MM.1S (cell line): ENCODE measurements around the gene LANCL2.

ENCODE experiments used
- DNase-seq: peaks from one replicate; pipeline ENCODE4 v3.0.0-alpha.2; 2015
- H2AFZ ChIP-seq: fragments of 300-600 bp; sonication (generic); 2 replicates; pipeline ENCODE4 v1.6.0; 2016; ENCODE audit warnings: antibody characterized with exemption, low read length
- H3F3A ChIP-seq: fragments of 300-600 bp; sonication (generic); 2 replicates; pipeline ENCODE4 v1.6.1; 2016; ENCODE audit warnings: mild to moderate bottlenecking, antibody characterized with exemption, low read length, moderate library complexity, mixed read lengths; ENCODE audit not compliant: insufficient read depth
- H3K27ac ChIP-seq: fragments of 300-600 bp; sonication (generic); 2 replicates; pipeline ENCODE4 v1.5.1; 2016; ENCODE audit warnings: mild to moderate bottlenecking, low read length
- H3K27me3 ChIP-seq: fragments of 300-600 bp; sonication (generic); replicated peaks from 2 replicates; pipeline ENCODE4 v1.6.0; 2016; ENCODE audit warnings: low read length; ENCODE audit not compliant: insufficient read depth
- H3K36me3 ChIP-seq: fragments of 300-600 bp; sonication (generic); replicated peaks from 2 replicates; pipeline ENCODE4 v1.6.1; 2016; ENCODE audit warnings: mild to moderate bottlenecking, low read length, mixed read lengths; ENCODE audit not compliant: insufficient read depth
- H3K4me1 ChIP-seq: fragments of 300-600 bp; sonication (generic); 2 replicates; pipeline ENCODE4 v1.6.1; 2016; ENCODE audit warnings: low read length, mixed read lengths
- H3K4me2 ChIP-seq: fragments of 300-600 bp; sonication (generic); 2 replicates; pipeline ENCODE4 v1.6.0; 2016; ENCODE audit warnings: low read depth, low read length
- H3K4me3 ChIP-seq: fragments of 300-600 bp; sonication (generic); 2 replicates; pipeline ENCODE4 v1.5.1; 2016; ENCODE audit warnings: low read length, mixed read lengths
- H3K79me2 ChIP-seq: fragments of 300-600 bp; sonication (generic); 2 replicates; pipeline ENCODE4 v1.6.1; 2016; ENCODE audit warnings: mixed run types, low read length, mixed read lengths
- H3K9ac ChIP-seq: fragments of 300-600 bp; sonication (generic); 2 replicates; pipeline ENCODE4 v1.6.1; 2016; ENCODE audit warnings: low read length, mixed read lengths
- H3K9me2 ChIP-seq: fragments of 300-600 bp; sonication (generic); replicated peaks from 2 replicates; pipeline ENCODE4 v1.6.1; 2016; ENCODE audit warnings: mild to moderate bottlenecking, low read length, mixed read lengths; ENCODE audit not compliant: insufficient read depth
- H3K9me3 ChIP-seq: fragments of 300-600 bp; sonication (generic); replicated peaks from 2 replicates; pipeline ENCODE4 v1.6.1; 2016; ENCODE audit warnings: mild to moderate bottlenecking, low read length, mixed read lengths; ENCODE audit not compliant: insufficient read depth
- H4K20me1 ChIP-seq: fragments of 300-600 bp; sonication (generic); 2 replicates; pipeline ENCODE4 v1.6.1; 2016; ENCODE audit warnings: mild to moderate bottlenecking, low read length, moderate library complexity, mixed read lengths; ENCODE audit not compliant: insufficient read depth
- CTCF ChIP-seq: fragments of 300-600 bp; sonication (generic); IDR thresholded peaks from 2 replicates; pipeline ENCODE4 v1.5.1; 2016; ENCODE audit warnings: antibody characterized with exemption, low read length, mixed read lengths
- EZH2 ChIP-seq: fragments of 300-600 bp; sonication (generic); optimal IDR thresholded peaks from 2 replicates; pipeline ENCODE3; 2017; ENCODE audit warnings: low read depth, mild to moderate bottlenecking, antibody characterized with exemption, low read length, mixed read lengths
- EZH2phosphoT487 ChIP-seq: fragments of 300-600 bp; sonication (generic); IDR thresholded peaks from 2 replicates; pipeline ENCODE4 v1.6.1; 2018; ENCODE audit warnings: antibody characterized with exemption, low read length

LANCL2 gene

GRCh38 chr7:55326945-55327626 is 38.1 kb upstream of the LANCL2 start:
- no peak overlapping the region for H3K4me2 ChIP-seq
- no peaks in the 10 kb centered on the region for H3K4me1 ChIP-seq
- no peaks in the 10 kb centered on the region for H4K20me1 ChIP-seq
- no peak overlapping the region for H2AFZ ChIP-seq
- no peaks in the 10 kb centered on the region for H3K9me2 ChIP-seq
- DNase-seq = no peak
- H3K27me3 ChIP-seq = no peaks in the 10 kb centered on the region
- no peak overlapping the region for H3K27ac ChIP-seq
- H3K79me2 ChIP-seq = no peaks in the 10 kb centered on the region
- no peaks in the 10 kb centered on the region for H3K9me3 ChIP-seq
- H3K9ac ChIP-seq = no peak overlapping the region
- H3K36me3 ChIP-seq = no peaks in the 10 kb centered on the region
- H3K4me3 ChIP-seq = no peak overlapping the region
- TF ChIP-seq CTCF (no peak), EZH2phosphoT487 (no peak), EZH2 (no peak)
- H3F3A ChIP-seq = no peaks in the 10 kb centered on the region

- Histone ChIP-seq H3K79me2 (no peaks in the 10 kb centered on the region), H3K9me3 (no peaks in the 10 kb centered on the region), H3K9ac (no peak overlapping the region), H2AFZ (no peak overlapping the region), H3K27me3 (no peaks in the 10 kb centered on the region), H3K27ac (no peak overlapping the region), H3F3A (no peaks in the 10 kb centered on the region), H4K20me1 (no peaks in the 10 kb centered on the region), H3K9me2 (no peaks in the 10 kb centered on the region), H3K36me3 (no peaks in the 10 kb centered on the region), H3K4me2 (no peak overlapping the region), H3K4me1 (no peaks in the 10 kb centered on the region), H3K4me3 (no peak overlapping the region)
- no peak for TF ChIP-seq EZH2phosphoT487
- TF ChIP-seq EZH2 = no peak
- no peak for TF ChIP-seq CTCF
- no peak for DNase-seq
Observed at GRCh38 chr7:55335151-55335550, 30.0 kb upstream of the LANCL2 start.

- Histone ChIP-seq H3K9me2 (no peaks in the 10 kb centered on the region), H3K36me3 (no peaks in the 10 kb centered on the region), H2AFZ (no peak overlapping the region), H3K27me3 (no peaks in the 10 kb centered on the region), H3K79me2 (no peaks in the 10 kb centered on the region), H3K9me3 (no peaks in the 10 kb centered on the region), H3F3A (no peaks in the 10 kb centered on the region), H4K20me1 (no peaks in the 10 kb centered on the region), H3K27ac (no peak overlapping the region), H3K4me1 (no peaks in the 10 kb centered on the region), H3K4me3 (no peak overlapping the region), H3K9ac (no peak overlapping the region), H3K4me2 (no peak overlapping the region)
- no peak for TF ChIP-seq CTCF
- TF ChIP-seq EZH2 = no peak
- TF ChIP-seq EZH2phosphoT487 = no peak
- no peak for DNase-seq
Observed at GRCh38 chr7:55335786-55336185, 29.4 kb upstream of the LANCL2 start.
